Activated CD8-positive, alpha-beta T cell treated with anti-CD3 and anti-CD28 coated beads, Interleukin-2, amount 10 ng/mL, durations not matched to agents 7 days and 5 days (primary cell): ENCODE measurements around the gene LINGO4. TPM values are rescaled to one million over a fixed set of nuclear protein-coding genes. Genes with fewer than 3 reads are reported as not detected.

Source experiments
- ATAC-seq: fragments of 150-1000 bp; cut with Tn5 transposase; one replicate; pipeline ENCODE4 v1.10.0; 2021; ENCODE audit warnings: moderate library complexity
- CTCF ChIA-PET: fragments of 350-600 bp; sonication (Branson Sonifier 250); formaldehyde crosslinking; loops from one replicate; lab custom pipeline; 2021; ENCODE audit warnings: antibody characterized with exemption; lab: Charles Lee
- POLR2A ChIA-PET: fragments of 350-600 bp; sonication (Branson Sonifier 250); formaldehyde crosslinking; loops from one replicate; lab custom pipeline; 2021; ENCODE audit warnings: antibody characterized with exemption; lab: Charles Lee
- DNase-seq: peaks from one replicate; pipeline ENCODE4 v3.0.0-alpha.2; 2020
- H3K27ac Mint-ChIP-seq: one replicate; pipeline ENCODE4 v1.8.0; 2021; ENCODE audit warnings: mild to moderate bottlenecking, mixed read lengths
- H3K27me3 Mint-ChIP-seq: one replicate; pipeline ENCODE4 v1.8.0; 2021; ENCODE audit warnings: low read depth, mixed read lengths
- H3K36me3 Mint-ChIP-seq: one replicate; pipeline ENCODE4 v1.8.0; 2021; ENCODE audit warnings: low read depth, mixed read lengths
- H3K4me1 Mint-ChIP-seq: one replicate; pipeline ENCODE4 v1.8.0; 2021; ENCODE audit warnings: low read depth, mixed read lengths
- H3K4me3 Mint-ChIP-seq: one replicate; pipeline ENCODE4 v1.8.0; 2021; ENCODE audit warnings: mild to moderate bottlenecking, mixed read lengths
- H3K9me3 Mint-ChIP-seq: one replicate; pipeline ENCODE4 v1.8.0; 2022; ENCODE audit warnings: mixed read lengths; ENCODE audit not compliant: insufficient read depth
- total RNA-seq, 2 experiments: library from RNA; stranded (reverse); gene quantifications; one replicate each; pipeline ENCODE4 v1.2.3, GENCODE V29; 2021

LINGO4 gene
- total RNA-seq, 2 experiments from 2014 or later: 0.16 to 0.32 TPM

DNA sequence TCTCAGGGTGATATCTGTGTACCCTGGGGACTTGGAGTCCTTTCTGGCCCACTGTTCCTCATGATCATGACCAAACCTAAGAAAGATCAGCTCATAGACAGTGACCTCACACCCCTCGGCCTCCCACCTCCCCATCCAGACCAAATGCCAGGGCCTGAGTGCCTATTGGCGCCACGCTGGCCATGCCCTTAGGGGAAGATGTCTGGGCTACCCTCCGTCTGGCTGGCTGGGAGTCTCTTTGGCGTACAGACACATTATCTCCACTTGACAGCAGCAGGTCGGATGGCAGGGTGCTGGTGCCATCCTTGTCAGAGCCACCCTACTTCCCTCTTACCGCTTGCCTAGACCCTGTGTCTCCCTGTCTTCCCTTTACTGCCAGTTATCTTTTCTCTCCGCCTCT lies 18.0 kb upstream of the LINGO4 start:
- Mint-ChIP-seq H3K27ac (peak overlapping the region; percentile 51), H3K36me3 (no peaks in the 10 kb centered on the region), H3K4me1 (peaks cover 46% of the 10 kb centered on the region), H3K4me3 (no peak overlapping the region), H3K27me3 (peaks cover 2% of the 10 kb centered on the region), H3K9me3 (no peaks in the 10 kb centered on the region)
- POLR2A ChIA-PET: no interaction called here
- no peak for ATAC-seq
- CTCF ChIA-PET: interaction anchor here (0.8 to 1.8 kb wide), 2 partner anchors 13 to 229 kb away, joined by 3 to 8 read pairs; no protein-coding TSS in a partner anchor
- no peak for DNase-seq

DNA sequence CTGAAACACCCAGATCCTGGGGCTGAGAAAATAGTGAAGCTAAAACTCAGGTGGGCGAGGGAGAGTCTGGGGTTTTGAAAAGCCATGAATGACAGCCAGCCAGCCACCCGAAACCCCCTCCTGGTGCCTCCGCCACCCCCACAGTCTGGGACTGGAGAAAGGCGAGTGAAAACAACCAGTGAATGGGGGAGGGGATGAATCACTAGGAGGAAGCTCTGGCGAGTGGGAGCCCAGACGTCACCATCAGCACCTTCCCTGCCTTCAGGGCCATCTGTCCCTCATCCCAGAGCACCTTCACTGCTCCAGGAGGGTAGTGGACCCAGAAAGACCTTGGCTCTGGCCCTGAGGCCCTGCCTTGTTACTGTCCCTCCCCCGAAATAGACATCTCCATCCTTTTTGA lies 17.2 kb upstream of the LINGO4 start:
- POLR2A ChIA-PET: no interaction called here
- CTCF ChIA-PET: interaction anchor here (1.0 to 2.7 kb wide), 3 partner anchors 8 to 15 kb away, joined by 3 to 7 read pairs (median 4); no protein-coding TSS in a partner anchor
- ATAC-seq: no peak
- peaks cover 2% of the 10 kb centered on the region for H3K27me3 Mint-ChIP-seq
- DNase-seq: no peak
- H3K27ac Mint-ChIP-seq: peak overlapping the region; percentile 51
- H3K9me3 Mint-ChIP-seq: no peaks in the 10 kb centered on the region
- no peak overlapping the region for H3K4me3 Mint-ChIP-seq
- no peaks in the 10 kb centered on the region for H3K36me3 Mint-ChIP-seq
- peaks cover 42% of the 10 kb centered on the region for H3K4me1 Mint-ChIP-seq

- no peaks in the 10 kb centered on the region for H3K9me3 Mint-ChIP-seq
- no peaks in the 10 kb centered on the region for H3K36me3 Mint-ChIP-seq
- DNase-seq (no peak), ATAC-seq (no peak)
- peaks cover 45% of the 10 kb centered on the region for H3K4me1 Mint-ChIP-seq
- POLR2A ChIA-PET: interaction anchor here (1.0 to 1.8 kb wide), 6 partner anchors 10 to 84 kb away, joined by 3 read pairs; partner anchors contain the start of gene MRPL9
- H3K27me3 Mint-ChIP-seq: peaks cover 2% of the 10 kb centered on the region
- H3K27ac Mint-ChIP-seq: no peak overlapping the region
- H3K4me3 Mint-ChIP-seq: no peak overlapping the region
- CTCF ChIA-PET: interaction anchor here (0.7 to 2.7 kb wide), 5 partner anchors 9 to 44 kb away, joined by 3 to 7 read pairs (median 3); no protein-coding TSS in a partner anchor
These were observed 15.7 kb upstream of the LINGO4 start for GRCh38 chr1:151820940-151821339.

DNA sequence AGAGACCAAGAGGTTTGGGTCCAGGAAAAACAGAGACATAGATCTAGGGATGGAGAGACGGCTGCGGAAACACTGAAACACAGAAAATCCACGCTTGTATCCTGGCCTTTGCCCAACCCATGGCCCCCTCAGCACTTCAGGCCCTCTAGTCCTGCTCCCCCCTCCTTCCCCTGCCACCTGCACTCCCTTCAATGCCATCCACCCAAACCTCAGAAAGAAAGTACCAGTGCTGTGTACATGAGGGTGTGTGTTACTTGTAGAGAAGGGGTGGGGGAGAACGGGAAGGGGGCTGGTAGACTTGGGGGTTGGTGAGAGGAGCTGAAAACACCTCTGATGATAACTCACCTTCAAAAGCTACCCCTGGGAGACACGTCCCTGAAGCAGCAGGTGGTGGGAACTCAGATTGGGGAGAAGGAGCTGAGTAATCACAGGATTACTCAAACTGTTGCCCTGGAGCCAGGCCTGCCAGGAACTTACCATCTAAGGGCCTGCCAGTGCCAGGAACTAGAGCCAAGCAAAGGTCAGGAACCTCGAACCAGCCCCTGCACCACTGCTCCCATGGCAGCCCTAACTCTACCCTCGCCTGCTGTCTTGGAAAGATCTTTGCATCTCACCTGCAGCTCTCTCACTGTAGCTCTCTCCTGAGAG lies 14.9 kb upstream of the LINGO4 start:
- ChIA-PET POLR2A (interaction anchor here (0.6 to 1.8 kb wide), 7 partner anchors 9 to 300 kb away, joined by 3 read pairs; partner anchors contain the start of gene MRPL9), CTCF (interaction anchor here (0.7 to 2.7 kb wide), 5 partner anchors 8 to 44 kb away, joined by 3 to 7 read pairs (median 3); no protein-coding TSS in a partner anchor)
- H3K4me1 Mint-ChIP-seq: peaks cover 53% of the 10 kb centered on the region
- H3K27me3 Mint-ChIP-seq: peaks cover 2% of the 10 kb centered on the region
- no peak overlapping the region for H3K4me3 Mint-ChIP-seq
- no peaks in the 10 kb centered on the region for H3K36me3 Mint-ChIP-seq
- DNase-seq (no peak), ATAC-seq (no peak)
- H3K9me3 Mint-ChIP-seq: no peaks in the 10 kb centered on the region
- peak overlapping the region; percentile 36 for H3K27ac Mint-ChIP-seq

GRCh38 chr1:151819227-151819835 lies 14.1 kb upstream of the LINGO4 start:
- H3K9me3 Mint-ChIP-seq: no peaks in the 10 kb centered on the region
- H3K36me3 Mint-ChIP-seq: no peaks in the 10 kb centered on the region
- POLR2A ChIA-PET: interaction anchor here (1.3 kb wide), 1 partner anchor 56 kb away, joined by 3 read pairs; the partner anchor contains the start of gene MRPL9
- DNase-seq (no peak), ATAC-seq (no peak)
- no peak overlapping the region for H3K4me3 Mint-ChIP-seq
- H3K27ac Mint-ChIP-seq: peak overlapping the region; percentile 36
- H3K4me1 Mint-ChIP-seq: peaks cover 60% of the 10 kb centered on the region
- CTCF ChIA-PET: no interaction called here
- no peaks in the 10 kb centered on the region for H3K27me3 Mint-ChIP-seq

DNA sequence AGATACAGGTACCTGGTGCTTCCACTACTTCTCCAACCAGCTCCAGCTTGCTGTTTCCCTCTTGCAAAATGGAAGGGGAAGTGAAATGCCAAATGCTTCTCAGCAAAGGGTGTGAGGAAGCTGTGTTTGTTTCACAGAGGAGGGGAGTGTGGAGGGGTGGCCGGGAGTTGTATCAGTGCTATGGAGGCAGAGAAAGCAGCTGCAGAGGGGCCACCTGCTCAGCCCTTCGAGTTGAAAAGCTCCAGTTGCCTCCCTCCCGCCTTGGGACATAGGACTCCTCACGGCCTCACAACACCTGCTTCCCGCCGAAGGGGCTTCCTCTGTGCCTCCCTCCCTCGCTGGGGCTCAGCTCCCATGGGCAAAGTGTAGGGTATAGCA lies 12.1 kb upstream of the LINGO4 start:
- ChIA-PET CTCF (no interaction called here), POLR2A (interaction anchor here (0.6 to 0.7 kb wide), 2 partner anchors 160 to 1727 kb away, joined by 3 read pairs; no protein-coding TSS in a partner anchor)
- no peaks in the 10 kb centered on the region for H3K9me3 Mint-ChIP-seq
- peak overlapping the region; percentile 23 for H3K27ac Mint-ChIP-seq
- ATAC-seq (no peak), DNase-seq (no peak)
- H3K36me3 Mint-ChIP-seq: no peaks in the 10 kb centered on the region
- H3K4me3 Mint-ChIP-seq: no peak overlapping the region
- no peaks in the 10 kb centered on the region for H3K27me3 Mint-ChIP-seq
- peaks cover 62% of the 10 kb centered on the region for H3K4me1 Mint-ChIP-seq

DNA sequence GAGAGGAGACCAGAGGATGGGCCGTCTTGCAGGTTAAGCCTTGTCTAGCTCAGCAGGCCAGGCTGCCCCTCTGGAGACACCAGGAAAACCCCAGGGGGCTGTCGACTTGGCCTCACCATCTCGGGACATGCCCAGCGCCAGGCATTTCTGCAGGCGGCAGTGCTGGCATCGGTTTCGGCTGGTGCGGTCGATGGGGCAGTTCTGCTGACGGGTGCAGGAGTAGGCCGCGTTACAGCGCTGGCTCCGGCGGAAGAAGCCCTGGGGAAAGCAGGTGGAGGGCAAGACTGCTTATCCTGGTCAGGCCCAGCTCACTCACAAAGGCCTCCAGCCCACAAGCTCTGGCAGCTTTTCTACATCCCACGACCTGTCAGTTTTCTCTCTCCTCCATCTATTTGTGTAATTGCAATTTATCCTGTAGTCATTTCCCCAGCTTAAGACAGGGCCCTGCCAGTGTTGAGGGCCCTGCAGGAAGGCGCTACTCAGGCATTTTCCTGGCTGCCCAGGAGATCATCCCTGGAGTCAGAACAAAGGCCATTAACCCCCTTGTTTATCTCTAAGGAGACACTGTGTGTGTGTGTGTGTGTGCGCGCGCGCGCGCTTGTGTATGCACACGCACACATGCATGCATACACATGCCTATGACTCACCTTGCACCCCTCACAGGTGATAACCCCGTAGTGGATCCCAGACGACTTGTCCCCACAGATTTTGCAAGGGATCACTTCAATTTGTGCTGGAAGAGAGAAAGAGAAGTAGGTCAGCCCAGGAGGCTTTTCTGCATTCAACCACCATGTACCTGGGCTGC lies 11.5 kb upstream of the LINGO4 start:
- POLR2A ChIA-PET: interaction anchor here (0.6 to 0.7 kb wide), 2 partner anchors 159 to 1727 kb away, joined by 3 read pairs; no protein-coding TSS in a partner anchor
- H3K4me1 Mint-ChIP-seq: peaks cover 59% of the 10 kb centered on the region
- CTCF ChIA-PET: no interaction called here

GRCh38 chr1:151815716-151816327 lies 10.6 kb upstream of the LINGO4 start:
- ChIA-PET POLR2A (no interaction called here), CTCF (interaction anchor here (1.1 kb wide), 1 partner anchor 26 kb away, joined by 3 read pairs; no protein-coding TSS in a partner anchor)
- peak; percentile 66 for ATAC-seq
- Mint-ChIP-seq H3K4me1 (peaks cover 49% of the 10 kb centered on the region), H3K4me3 (peak overlapping the region; percentile 23), H3K27ac (peak overlapping the region; percentile 71), H3K27me3 (peaks cover 3% of the 10 kb centered on the region), H3K9me3 (no peaks in the 10 kb centered on the region), H3K36me3 (no peaks in the 10 kb centered on the region)
- peak; percentile 68 for DNase-seq

More for the DNA sequence above, 11.5 kb upstream of the LINGO4 start:
- no peaks in the 10 kb centered on the region for H3K36me3 Mint-ChIP-seq
- no peak overlapping the region for H3K4me3 Mint-ChIP-seq
- H3K27me3 Mint-ChIP-seq: no peaks in the 10 kb centered on the region
- DNase-seq (no peak), ATAC-seq (no peak)
- H3K9me3 Mint-ChIP-seq: no peaks in the 10 kb centered on the region
- peak overlapping the region; percentile 23 for H3K27ac Mint-ChIP-seq

DNA sequence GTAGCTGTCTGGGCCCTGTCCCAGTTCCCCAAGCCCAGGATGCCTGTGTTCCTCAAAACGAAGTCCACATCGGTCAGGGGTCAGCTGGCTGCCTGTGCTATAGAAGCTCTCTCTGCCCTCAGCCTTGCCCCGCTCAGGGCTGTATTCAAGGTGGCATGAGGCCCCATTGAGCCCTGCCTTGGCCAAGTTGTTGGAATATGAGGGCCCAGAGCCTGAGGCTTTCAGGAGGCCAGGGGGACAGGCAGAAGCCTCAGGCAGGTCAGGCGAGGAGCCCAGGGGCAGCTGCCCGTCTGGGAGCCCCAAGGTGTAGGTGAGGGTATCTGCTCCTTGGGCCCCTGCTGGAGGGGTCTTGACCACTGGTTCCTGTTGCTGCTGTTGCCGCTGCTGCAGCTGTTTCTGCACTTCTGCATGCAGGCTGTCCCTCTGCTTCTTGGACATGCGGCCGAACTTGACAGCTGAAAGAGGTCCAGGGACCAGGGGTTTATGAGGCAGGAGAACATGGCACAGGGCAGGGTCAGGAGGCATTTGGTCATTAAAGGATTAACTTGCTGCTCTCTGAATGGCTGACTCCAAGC lies 9.8 kb upstream of the LINGO4 start:
- Mint-ChIP-seq H3K4me3 (no peak overlapping the region), H3K4me1 (peaks cover 43% of the 10 kb centered on the region), H3K27ac (peak overlapping the region; percentile 71), H3K36me3 (no peaks in the 10 kb centered on the region), H3K9me3 (no peaks in the 10 kb centered on the region), H3K27me3 (peaks cover 6% of the 10 kb centered on the region)
- no peak for ATAC-seq
- ChIA-PET CTCF (interaction anchor here (1.1 kb wide), 1 partner anchor 26 kb away, joined by 3 read pairs; no protein-coding TSS in a partner anchor), POLR2A (no interaction called here)
- no peak for DNase-seq

DNA sequence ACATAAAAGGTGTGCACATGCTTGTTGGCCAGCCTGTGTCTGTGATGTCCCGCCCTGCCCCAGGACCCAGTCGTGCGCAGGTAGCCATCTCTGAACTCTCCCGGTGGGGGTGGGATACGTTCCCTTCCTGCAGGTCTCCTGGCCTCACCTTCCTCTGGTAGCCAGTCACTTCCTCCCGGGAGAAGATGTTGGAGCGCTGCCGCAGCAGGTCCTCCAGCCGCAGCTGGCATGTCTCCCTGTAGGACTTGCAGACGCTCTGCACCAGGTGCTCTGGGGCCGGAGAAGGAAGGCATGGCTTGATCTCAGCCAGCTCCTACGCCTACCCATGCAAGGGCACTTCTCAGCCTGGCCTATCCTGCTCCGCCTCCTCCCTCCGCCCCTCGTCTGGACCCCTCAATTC lies 9.2 kb upstream of the LINGO4 start:
- Mint-ChIP-seq H3K27me3 (peaks cover 8% of the 10 kb centered on the region), H3K4me1 (peaks cover 38% of the 10 kb centered on the region), H3K4me3 (no peak overlapping the region), H3K9me3 (no peaks in the 10 kb centered on the region), H3K36me3 (no peaks in the 10 kb centered on the region), H3K27ac (no peak overlapping the region)
- ChIA-PET POLR2A (no interaction called here), CTCF (no interaction called here)
- ATAC-seq: no peak
- DNase-seq: no peak
